Neural cell (in vitro differentiated cells): Measurements from ENCODE around the gene HCN1. TPM values are rescaled to one million over a fixed set of nuclear protein-coding genes. Genes with fewer than 3 reads are reported as not detected.
"Not testable (repeated sequence)": the region's sequence is repeated elsewhere in the genome, so short reads cannot be mapped to it uniquely, and the experiment has no call there.

Source experiments
- H2AFZ ChIP-seq: fragments of 200-600, 300-800 bp; sonication (generic), shearing (Covaris generic); 2 replicates; pipeline ENCODE4 v1.6.0; 2014; ENCODE audit warnings: low read depth, mild to moderate bottlenecking, antibody characterized with exemption, low read length, moderate library complexity
- H3F3A ChIP-seq: fragments of 200-600 bp; shearing (Covaris generic); 2 replicates; pipeline ENCODE4 v1.6.1; 2016; ENCODE audit warnings: mild to moderate bottlenecking, moderate library complexity, mixed read lengths, antibody characterized with exemption, low read length; ENCODE audit not compliant: insufficient read depth, poor library complexity, severe bottlenecking
- H3K27ac ChIP-seq: fragments of 200-600, 300-800 bp; sonication (generic), shearing (Covaris generic); 2 replicates; pipeline ENCODE4 v1.5.1; 2014; ENCODE audit warnings: mild to moderate bottlenecking, low read length, moderate library complexity
- H3K27me3 ChIP-seq: fragments of 300-800, 200-600 bp; sonication (generic), shearing (Covaris generic); 2 replicates; pipeline ENCODE4 v1.6.0; 2014; ENCODE audit warnings: mild to moderate bottlenecking, low read depth, low read length, moderate library complexity; ENCODE audit not compliant: insufficient read depth
- H3K36me3 ChIP-seq: fragments of 300-800, 200-600 bp; sonication (generic), shearing (Covaris generic); 2 replicates; pipeline ENCODE4 v1.5.1; 2014; ENCODE audit warnings: mild to moderate bottlenecking, antibody characterized with exemption, low read length, moderate library complexity; ENCODE audit not compliant: insufficient read depth
- H3K4me2 ChIP-seq: fragments of 300-800, 200-600 bp; sonication (generic), shearing (Covaris generic); 2 replicates; pipeline ENCODE4 v1.6.0; 2014; ENCODE audit warnings: mild to moderate bottlenecking, low read length
- H3K4me3 ChIP-seq: fragments of 300-800, 200-600 bp; sonication (generic), shearing (Covaris generic); 2 replicates; pipeline ENCODE4 v1.5.1; 2014; ENCODE audit warnings: mild to moderate bottlenecking, low read length, moderate library complexity
- H3K79me2 ChIP-seq: fragments of 200-600 bp; shearing (Covaris generic); replicated peaks from 2 replicates; pipeline ENCODE4 v1.6.0; 2014; ENCODE audit warnings: mild to moderate bottlenecking, low read length, moderate library complexity; ENCODE audit not compliant: insufficient read depth
- H3K9ac ChIP-seq: fragments of 300-800, 200-600 bp; sonication (generic), shearing (Covaris generic); 2 replicates; pipeline ENCODE4 v1.6.1; 2016; ENCODE audit warnings: mild to moderate bottlenecking, low read length, mixed read lengths
- H3K9me2 ChIP-seq: fragments of 200-600 bp; shearing (Covaris generic); 2 replicates; pipeline ENCODE4 v1.6.1; 2016; ENCODE audit warnings: mild to moderate bottlenecking, low read length, mixed read lengths; ENCODE audit not compliant: insufficient read depth
- H3K9me3 ChIP-seq: fragments of 200-600, 300-800 bp; sonication (generic), shearing (Covaris generic); 2 replicates; pipeline ENCODE4 v1.6.1; 2016; ENCODE audit warnings: mild to moderate bottlenecking, mixed run types, low read length, moderate library complexity, mixed read lengths
- H4K20me1 ChIP-seq: fragments of 200-600 bp; shearing (Covaris generic); 2 replicates; pipeline ENCODE4 v1.6.1; 2016; ENCODE audit warnings: mild to moderate bottlenecking, mixed run types; ENCODE audit not compliant: insufficient read depth
- CTCF ChIP-seq: fragments of 450-650 bp; IDR thresholded peaks from 2 replicates; pipeline ENCODE4 v1.5.1; 2014; ENCODE audit warnings: antibody characterized with exemption, mild to moderate bottlenecking, moderate library complexity; ENCODE audit not compliant: poor library complexity, severe bottlenecking
- EZH2 ChIP-seq: fragments of 200-600, 300-800 bp; shearing (Covaris generic), sonication (generic); IDR thresholded peaks from 2 replicates; pipeline ENCODE4 v1.6.1; 2014; ENCODE audit warnings: antibody characterized with exemption, low read length, borderline replicate concordance, mild to moderate bottlenecking; ENCODE audit not compliant: insufficient read depth, poor library complexity, severe bottlenecking
- MXI1 ChIP-seq: fragments of 450-650 bp; conservative IDR thresholded peaks from 2 replicates; pipeline ENCODE4 v1.6.1; 2014; ENCODE audit warnings: antibody characterized with exemption, mild to moderate bottlenecking; ENCODE audit not compliant: poor library complexity, severe bottlenecking
- POLR2AphosphoS5 ChIP-seq: IDR thresholded peaks from 2 replicates; pipeline ENCODE4 v1.6.1; 2012
- RAD21 ChIP-seq: fragments of 450-650 bp; conservative IDR thresholded peaks from 2 replicates; pipeline ENCODE4 v1.6.1; 2014; ENCODE audit warnings: antibody characterized with exemption, mild to moderate bottlenecking, moderate library complexity
- TAF1 ChIP-seq: IDR thresholded peaks from 2 replicates; pipeline ENCODE4 v1.6.1; 2012; ENCODE audit warnings: low read depth
- polyA plus RNA-seq: library from polyadenylated mRNA; depleted of rRNA; stranded (reverse); fragments of >200 nt; gene quantifications from 2 replicates; pipeline ENCODE4 v1.2.3, GENCODE V29; 2014

The HCN1 gene
- polyA plus RNA-seq, 1 donor from 2014 or later: 1.4 TPM

- no peaks in the 10 kb centered on the region for H3K9me3 ChIP-seq
Observed at GRCh38 chr5:45604092-45604491, 92.1 kb downstream of the HCN1 start.

GRCh38 chr5:45601424-45601823, 94.8 kb downstream of the HCN1 start:
- no peaks in the 10 kb centered on the region for H3K27me3 ChIP-seq
- H3K4me2 ChIP-seq: no peak overlapping the region
- H4K20me1 ChIP-seq: no peaks in the 10 kb centered on the region
- no peak overlapping the region for H3K9ac ChIP-seq
- H3K4me3 ChIP-seq: no peak overlapping the region
- no peaks in the 10 kb centered on the region for H3K9me3 ChIP-seq
- no peak for TF ChIP-seq MXI1
- no peak for TF ChIP-seq POLR2AphosphoS5
- no peak for TF ChIP-seq CTCF
- no peak for TF ChIP-seq RAD21
- no peaks in the 10 kb centered on the region for H3K9me2 ChIP-seq
- H3K36me3 ChIP-seq: no peaks in the 10 kb centered on the region
- H3K27ac ChIP-seq: no peak overlapping the region
- H2AFZ ChIP-seq: no peak overlapping the region
- no peaks in the 10 kb centered on the region for H3F3A ChIP-seq
- H3K79me2 ChIP-seq: no peaks in the 10 kb centered on the region

More at GRCh38 chr5:45604092-45604491, 92.1 kb downstream of the HCN1 start:
- no peaks in the 10 kb centered on the region for H4K20me1 ChIP-seq
- no peaks in the 10 kb centered on the region for H3K27me3 ChIP-seq
- H3K36me3 ChIP-seq: no peaks in the 10 kb centered on the region
- H3F3A ChIP-seq: no peaks in the 10 kb centered on the region
- H3K4me2 ChIP-seq: no peak overlapping the region
- H3K27ac ChIP-seq: no peak overlapping the region
- H3K4me3 ChIP-seq: no peak overlapping the region
- no peak overlapping the region for H3K9ac ChIP-seq
- H3K9me2 ChIP-seq: no peaks in the 10 kb centered on the region
- no peak overlapping the region for H2AFZ ChIP-seq
- H3K79me2 ChIP-seq: no peaks in the 10 kb centered on the region
- no peak for TF ChIP-seq EZH2

- H3K9me3 ChIP-seq: peaks cover under 1% of the 10 kb centered on the region
- no peak overlapping the region for H3K4me3 ChIP-seq
- H3K27me3 ChIP-seq: no peaks in the 10 kb centered on the region
- no peaks in the 10 kb centered on the region for H3K79me2 ChIP-seq
- H3K9ac ChIP-seq: no peak overlapping the region
- H4K20me1 ChIP-seq: no peaks in the 10 kb centered on the region
- H3K27ac ChIP-seq: no peak overlapping the region
- H2AFZ ChIP-seq: no peak overlapping the region
- TF ChIP-seq TAF1 (no peak), EZH2 (no peak)
- H3K4me2 ChIP-seq: no peak overlapping the region
- H3K9me2 ChIP-seq: no peaks in the 10 kb centered on the region
- no peaks in the 10 kb centered on the region for H3K36me3 ChIP-seq
- H3F3A ChIP-seq: no peaks in the 10 kb centered on the region
Observed at GRCh38 chr5:45596320-45596719, 99.9 kb downstream of the HCN1 start.

- H4K20me1 ChIP-seq, H3K9ac ChIP-seq, H2AFZ ChIP-seq, H3K36me3 ChIP-seq, H3K4me2 ChIP-seq, H3F3A ChIP-seq, H3K27ac ChIP-seq, H3K9me2 ChIP-seq, H3K79me2 ChIP-seq, H3K27me3 ChIP-seq, H3K9me3 ChIP-seq, H3K4me3 ChIP-seq: not testable (repeated sequence)
Observed at GRCh38 chr5:45586001-45586400, 110.2 kb downstream of the HCN1 start.
